Measurements from ENCODE around the gene MKNK1. TPM values are rescaled to one million over a fixed set of nuclear protein-coding genes. Genes with fewer than 3 reads are reported as not detected.

The MKNK1 gene
- total RNA-seq, 1 donor from 2014 or later, result 61.1 TPM

DNA sequence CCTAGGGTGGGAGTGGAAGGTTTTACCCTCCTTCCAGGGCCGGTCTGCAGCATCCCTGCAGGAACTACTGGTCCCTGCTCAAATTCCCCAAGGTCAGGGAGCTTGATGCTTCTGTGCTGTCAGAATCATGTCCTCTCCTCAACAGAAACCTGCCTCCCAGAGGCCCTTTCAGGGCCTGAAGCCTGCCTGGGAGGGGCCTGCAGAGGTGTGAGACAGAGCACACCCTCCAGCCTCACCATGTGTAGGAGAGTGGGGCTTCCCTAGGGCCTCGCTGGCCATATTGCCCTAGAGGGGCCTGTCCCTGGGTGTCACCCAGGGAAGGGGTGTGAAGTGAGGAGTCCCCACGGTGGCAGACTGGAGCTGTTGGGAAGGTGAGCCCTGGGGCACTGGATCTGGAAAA is 73.8 kb downstream of the MKNK1 start:
- Histone ChIP-seq H3K4me3 (no peak overlapping the region), H3K4me1 (no peaks in the 10 kb centered on the region), H3K27ac (no peak overlapping the region), H3K27me3 (peaks cover 32% of the 10 kb centered on the region), H3K9me3 (no peaks in the 10 kb centered on the region), H3K36me3 (no peaks in the 10 kb centered on the region)
- DNase-seq, result no peak
- TF ChIP-seq, protein P1, sequence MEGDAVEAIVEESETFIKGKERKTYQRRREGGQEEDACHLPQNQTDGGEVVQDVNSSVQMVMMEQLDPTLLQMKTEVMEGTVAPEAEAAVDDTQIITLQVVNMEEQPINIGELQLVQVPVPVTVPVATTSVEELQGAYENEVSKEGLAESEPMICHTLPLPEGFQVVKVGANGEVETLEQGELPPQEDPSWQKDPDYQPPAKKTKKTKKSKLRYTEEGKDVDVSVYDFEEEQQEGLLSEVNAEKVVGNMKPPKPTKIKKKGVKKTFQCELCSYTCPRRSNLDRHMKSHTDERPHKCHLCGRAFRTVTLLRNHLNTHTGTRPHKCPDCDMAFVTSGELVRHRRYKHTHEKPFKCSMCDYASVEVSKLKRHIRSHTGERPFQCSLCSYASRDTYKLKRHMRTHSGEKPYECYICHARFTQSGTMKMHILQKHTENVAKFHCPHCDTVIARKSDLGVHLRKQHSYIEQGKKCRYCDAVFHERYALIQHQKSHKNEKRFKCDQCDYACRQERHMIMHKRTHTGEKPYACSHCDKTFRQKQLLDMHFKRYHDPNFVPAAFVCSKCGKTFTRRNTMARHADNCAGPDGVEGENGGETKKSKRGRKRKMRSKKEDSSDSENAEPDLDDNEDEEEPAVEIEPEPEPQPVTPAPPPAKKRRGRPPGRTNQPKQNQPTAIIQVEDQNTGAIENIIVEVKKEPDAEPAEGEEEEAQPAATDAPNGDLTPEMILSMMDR (IDR thresholded peaks at IDR 0.05), result no peak
- ATAC-seq, result no peak
- intact Hi-C loops (cut with DNase I), result no loop called here

DNA sequence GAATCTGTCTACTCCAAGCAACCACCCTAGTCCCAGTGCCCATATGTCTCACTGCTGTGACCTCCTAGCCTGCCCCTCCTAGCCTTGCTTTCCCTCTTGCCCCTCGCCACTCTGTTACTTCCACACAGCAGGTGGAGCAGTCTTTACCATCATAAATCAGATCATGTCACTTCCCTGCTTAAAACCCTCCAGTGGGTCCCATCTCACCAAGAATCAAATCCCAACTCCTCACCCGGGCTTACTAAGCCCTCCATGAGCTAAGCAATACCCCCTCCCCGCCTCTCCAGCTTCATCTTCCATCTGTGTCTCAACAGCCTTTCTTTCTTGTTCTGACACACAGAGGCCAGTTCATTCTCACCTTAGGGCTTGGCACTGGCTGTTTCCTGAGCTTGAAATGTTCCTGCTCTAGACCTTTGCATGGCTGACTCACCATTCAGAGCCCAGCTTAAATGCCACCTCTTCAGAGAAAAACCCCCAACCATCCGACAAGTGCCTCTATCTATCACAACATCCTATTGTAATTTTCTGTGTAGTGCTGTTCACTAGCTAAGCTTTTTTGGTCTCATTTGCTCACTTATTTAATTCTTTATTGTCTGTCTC is 74.9 kb downstream of the MKNK1 start:
- Histone ChIP-seq H3K27me3 (peaks cover 20% of the 10 kb centered on the region), H3K27ac (no peak overlapping the region), H3K4me1 (no peaks in the 10 kb centered on the region), H3K36me3 (no peaks in the 10 kb centered on the region), H3K4me3 (no peak overlapping the region), H3K9me3 (no peaks in the 10 kb centered on the region)
- ATAC-seq (no peak), DNase-seq (no peak)
- intact Hi-C loops (cut with DNase I), result loop anchor here (10.0 kb wide), 1 partner anchor 54 kb away; no protein-coding TSS in a partner anchor
- TF ChIP-seq, protein P1 (IDR thresholded peaks at IDR 0.05), result no peak

DNA sequence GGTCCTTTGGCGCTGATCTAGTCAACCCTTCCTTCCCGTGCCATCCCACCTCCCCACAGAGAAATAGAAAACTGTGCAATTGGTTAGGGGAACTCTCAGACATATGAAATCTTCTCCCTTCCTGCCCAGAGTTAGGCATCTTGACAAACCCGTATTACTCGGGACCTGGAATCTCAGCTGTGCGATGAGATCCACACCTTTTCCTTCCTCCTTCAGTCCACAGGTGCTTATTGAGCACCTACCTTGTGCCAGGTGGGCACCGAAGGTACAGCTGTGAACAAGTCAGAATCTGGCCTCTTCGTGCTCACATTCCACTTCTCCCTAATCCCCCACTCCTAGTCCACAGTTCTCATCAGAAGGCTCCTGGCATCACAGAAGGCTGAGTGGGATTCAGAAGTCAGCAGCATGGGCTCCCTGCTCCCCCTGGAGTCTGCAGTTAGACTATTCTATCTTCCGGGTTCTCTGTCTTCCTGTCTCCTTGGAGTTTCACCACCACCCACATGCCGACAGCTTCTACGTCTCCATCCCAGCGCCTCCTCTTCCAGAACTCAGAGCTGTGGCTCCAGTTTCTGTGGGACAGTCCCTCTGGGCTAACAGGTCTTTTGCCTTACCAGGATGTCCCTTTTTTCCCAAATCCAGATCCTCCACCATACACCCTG is 75.6 kb downstream of the MKNK1 start:
- no peak for ATAC-seq
- Histone ChIP-seq H3K4me3 (no peak overlapping the region), H3K9me3 (no peaks in the 10 kb centered on the region), H3K27ac (no peak overlapping the region), H3K36me3 (no peaks in the 10 kb centered on the region), H3K4me1 (no peaks in the 10 kb centered on the region), H3K27me3 (peaks cover 24% of the 10 kb centered on the region)
- intact Hi-C loops (cut with DNase I), result loop anchor here (10.0 kb wide), 1 partner anchor 54 kb away; no protein-coding TSS in a partner anchor
- no peak for DNase-seq
- TF ChIP-seq, protein P1 (IDR thresholded peaks at IDR 0.05), result peak; percentile 4

DNA sequence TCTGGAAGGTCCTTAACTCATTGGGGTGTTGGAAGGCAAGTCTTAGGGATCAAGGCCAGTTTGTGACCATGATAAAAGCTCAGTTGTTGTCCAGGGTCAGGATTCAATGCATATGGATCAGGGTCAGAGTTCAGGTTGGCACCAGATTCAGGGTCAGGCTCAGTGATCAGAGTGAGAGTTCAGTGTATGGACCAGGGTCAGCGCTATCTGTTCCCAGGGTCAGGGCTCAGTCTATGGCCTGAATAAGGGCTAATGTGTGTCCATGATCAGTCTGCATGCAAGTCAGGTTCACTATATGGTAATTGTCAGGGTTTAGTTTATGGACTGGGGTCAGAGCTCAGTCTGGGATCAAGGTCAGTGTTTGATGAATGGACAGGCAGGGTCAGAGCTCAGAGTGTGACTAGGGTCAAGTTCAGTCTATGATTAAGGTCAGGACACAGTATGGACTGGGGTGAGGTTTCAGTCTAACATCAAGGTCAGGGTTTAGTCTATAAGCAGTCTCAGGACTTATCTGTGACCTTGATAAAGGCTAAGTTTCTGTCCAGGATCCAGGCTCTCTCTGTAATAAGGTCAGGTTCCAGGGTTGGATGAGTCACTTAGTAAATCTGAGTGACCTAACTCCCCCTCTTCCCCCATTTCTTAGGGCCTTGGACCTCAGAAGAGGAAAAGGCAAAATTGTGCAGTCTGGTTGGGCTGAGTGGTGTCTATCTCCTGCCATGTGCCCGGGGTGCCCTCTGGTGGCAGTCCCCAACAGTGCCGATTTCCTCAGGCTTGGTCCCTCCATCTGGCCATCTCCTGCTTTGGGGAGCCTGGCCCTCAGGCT is 76.4 kb downstream of the MKNK1 start:
- H3K27me3 ChIP-seq, result peaks cover 24% of the 10 kb centered on the region
- no peak overlapping the region for H3K27ac ChIP-seq
- H3K4me1 ChIP-seq, result peaks cover 4% of the 10 kb centered on the region
- DNase-seq (peak; percentile 87), ATAC-seq (peak; percentile 88)
- no peaks in the 10 kb centered on the region for H3K36me3 ChIP-seq
- TF ChIP-seq, protein P1 (IDR thresholded peaks at IDR 0.05), result peak; percentile 92
- no peaks in the 10 kb centered on the region for H3K9me3 ChIP-seq
- H3K4me3 ChIP-seq, result no peak overlapping the region
- intact Hi-C loops (cut with DNase I), result loop anchor here (10.0 kb wide), 1 partner anchor 53 kb away; no protein-coding TSS in a partner anchor

DNA sequence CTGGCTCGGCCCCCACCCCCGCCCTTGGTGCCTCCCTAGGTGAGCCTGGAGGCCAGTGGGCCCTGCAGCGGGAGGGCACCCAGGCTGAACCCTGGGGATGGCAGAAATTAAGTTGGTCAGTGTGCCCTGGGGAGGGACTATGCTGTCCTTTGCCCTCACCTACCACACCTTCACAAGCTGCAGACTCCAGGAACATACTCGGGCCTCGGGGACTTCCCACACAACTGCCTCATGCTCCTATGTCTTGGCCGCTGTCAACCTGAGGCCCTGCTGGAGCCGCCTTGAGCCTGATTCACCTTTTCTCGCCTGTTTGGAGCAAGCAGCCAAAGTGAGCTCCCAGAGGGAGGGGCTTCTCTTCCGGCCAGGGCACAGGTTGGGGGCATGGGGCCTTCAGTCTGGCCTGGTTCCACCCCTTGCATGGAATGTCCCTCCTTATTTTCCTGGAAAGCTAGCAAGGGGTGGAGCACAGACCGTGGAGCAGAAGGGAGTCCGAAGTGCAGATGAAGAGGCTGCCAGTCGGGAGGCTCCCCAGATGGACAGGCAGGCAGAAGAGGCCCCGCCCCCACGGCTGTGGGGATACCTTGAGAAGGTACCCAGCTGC is 77.3 kb downstream of the MKNK1 start:
- Histone ChIP-seq H3K4me1 (peaks cover 12% of the 10 kb centered on the region), H3K36me3 (no peaks in the 10 kb centered on the region), H3K27ac (no peak overlapping the region), H3K27me3 (peaks cover 20% of the 10 kb centered on the region), H3K4me3 (no peak overlapping the region), H3K9me3 (no peaks in the 10 kb centered on the region)
- ATAC-seq, result no peak
- intact Hi-C loops (cut with DNase I), result loop anchor here (10.0 kb wide), 1 partner anchor 52 kb away; no protein-coding TSS in a partner anchor
- TF ChIP-seq, protein P1 (IDR thresholded peaks at IDR 0.05), result no peak
- no peak for DNase-seq
